RWPE1 (cell line): ENCODE results near the gene KCNQ1.

ENCODE experiments used
- CTCF ChIA-PET: fragments of 350-600 bp; sonication (Branson Sonifier 250); formaldehyde crosslinking; extraction: SDS; loops from one replicate; lab custom pipeline; 2021; lab: Yijun Ruan, JAX
- POLR2A ChIA-PET: fragments of 400-600 bp; formaldehyde crosslinking; extraction: SDS; loops from one replicate; lab custom pipeline; 2020; ENCODE audit warnings: antibody characterized with exemption; ENCODE audit not compliant: low non-redundant PET; lab: Yijun Ruan, JAX
- DNase-seq: peaks from one replicate; pipeline ENCODE4 v3.0.0; 2012; ENCODE audit warnings: low spot score
- H3K27ac ChIP-seq: fragments of 450-650 bp; 2 replicates; pipeline ENCODE4 v1.5.1; 2017
- TF ChIP-seq, protein P1 (sequence below): fragments of 450-650 bp; conservative IDR thresholded peaks from 2 replicates; pipeline ENCODE4 v1.5.1; 2017; ENCODE audit warnings: low read depth, mild to moderate bottlenecking

Gene KCNQ1

GRCh38 chr11:2670541-2671100 lies 225.8 kb downstream of the KCNQ1 start:
- POLR2A ChIA-PET, result no interaction called here
- TF ChIP-seq, protein P1, sequence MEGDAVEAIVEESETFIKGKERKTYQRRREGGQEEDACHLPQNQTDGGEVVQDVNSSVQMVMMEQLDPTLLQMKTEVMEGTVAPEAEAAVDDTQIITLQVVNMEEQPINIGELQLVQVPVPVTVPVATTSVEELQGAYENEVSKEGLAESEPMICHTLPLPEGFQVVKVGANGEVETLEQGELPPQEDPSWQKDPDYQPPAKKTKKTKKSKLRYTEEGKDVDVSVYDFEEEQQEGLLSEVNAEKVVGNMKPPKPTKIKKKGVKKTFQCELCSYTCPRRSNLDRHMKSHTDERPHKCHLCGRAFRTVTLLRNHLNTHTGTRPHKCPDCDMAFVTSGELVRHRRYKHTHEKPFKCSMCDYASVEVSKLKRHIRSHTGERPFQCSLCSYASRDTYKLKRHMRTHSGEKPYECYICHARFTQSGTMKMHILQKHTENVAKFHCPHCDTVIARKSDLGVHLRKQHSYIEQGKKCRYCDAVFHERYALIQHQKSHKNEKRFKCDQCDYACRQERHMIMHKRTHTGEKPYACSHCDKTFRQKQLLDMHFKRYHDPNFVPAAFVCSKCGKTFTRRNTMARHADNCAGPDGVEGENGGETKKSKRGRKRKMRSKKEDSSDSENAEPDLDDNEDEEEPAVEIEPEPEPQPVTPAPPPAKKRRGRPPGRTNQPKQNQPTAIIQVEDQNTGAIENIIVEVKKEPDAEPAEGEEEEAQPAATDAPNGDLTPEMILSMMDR, result no peak
- no peak overlapping the region for H3K27ac ChIP-seq
- no peak for DNase-seq
- CTCF ChIA-PET, result no interaction called here

DNA sequence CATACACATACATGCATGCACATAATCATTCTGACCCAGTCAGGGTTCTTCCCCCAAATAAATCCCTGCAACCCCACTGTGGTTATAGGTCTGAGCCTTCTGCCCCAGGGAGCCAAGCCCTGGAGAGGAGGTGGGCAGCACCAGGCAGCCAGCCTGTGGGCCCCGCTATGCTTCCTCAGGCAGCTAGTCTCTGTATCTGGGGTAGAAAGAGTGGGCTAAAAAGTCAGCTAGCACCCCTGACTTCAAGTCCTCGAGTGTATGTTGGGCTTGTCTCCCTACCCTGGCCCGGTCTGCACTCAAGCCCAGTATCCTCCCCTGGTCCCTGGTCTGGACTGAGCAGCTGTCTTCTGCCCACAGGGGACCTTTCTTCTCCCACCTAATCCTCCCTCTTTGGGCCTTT lies 226.9 kb downstream of the KCNQ1 start:
- H3K27ac ChIP-seq, result no peak overlapping the region
- ChIA-PET CTCF (interaction anchor here (0.7 kb wide), 1 partner anchor 307 kb away, joined by 3 read pairs; no protein-coding TSS in a partner anchor), POLR2A (no interaction called here)
- TF ChIP-seq, protein P1, result no peak
- no peak for DNase-seq

DNA sequence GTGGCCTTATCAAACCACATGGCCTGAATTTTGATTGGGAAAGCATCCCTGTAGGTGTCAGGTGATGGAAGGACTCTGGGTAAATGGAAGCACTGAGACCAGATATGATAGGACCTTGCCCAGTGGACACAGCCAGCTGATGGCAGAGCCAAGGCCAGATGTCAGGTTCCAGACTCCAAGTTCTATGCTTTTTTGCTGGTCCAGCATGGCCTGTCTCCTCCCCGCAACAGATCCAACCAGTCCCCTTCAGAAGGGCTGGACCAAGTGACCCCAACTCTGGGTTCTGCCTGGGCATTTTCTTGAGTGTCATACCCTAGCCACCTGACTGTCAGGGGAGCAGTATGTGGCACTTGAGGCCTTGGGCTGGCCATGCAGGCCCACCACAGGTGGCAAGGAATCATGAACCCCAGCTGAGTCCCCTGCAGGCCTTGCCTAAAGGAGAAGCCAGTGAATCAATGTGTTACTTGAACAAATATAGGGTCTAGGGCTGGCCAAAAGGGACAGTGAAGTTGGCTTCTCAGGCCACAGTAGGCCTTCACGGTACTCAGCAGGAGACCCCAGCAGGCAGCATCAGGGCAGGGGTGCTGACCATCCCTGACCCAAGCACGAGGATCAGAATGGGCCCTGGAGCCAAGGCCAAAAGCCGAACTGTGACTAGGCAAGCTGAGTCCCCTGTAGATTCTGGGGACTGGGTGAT lies 227.9 kb downstream of the KCNQ1 start:
- TF ChIP-seq, protein P1, result no peak
- ChIA-PET CTCF (interaction anchor here (0.6 kb wide), 1 partner anchor 382 kb away, joined by 3 read pairs; no protein-coding TSS in a partner anchor), POLR2A (no interaction called here)
- H3K27ac ChIP-seq, result no peak overlapping the region
- DNase-seq, result no peak

DNA sequence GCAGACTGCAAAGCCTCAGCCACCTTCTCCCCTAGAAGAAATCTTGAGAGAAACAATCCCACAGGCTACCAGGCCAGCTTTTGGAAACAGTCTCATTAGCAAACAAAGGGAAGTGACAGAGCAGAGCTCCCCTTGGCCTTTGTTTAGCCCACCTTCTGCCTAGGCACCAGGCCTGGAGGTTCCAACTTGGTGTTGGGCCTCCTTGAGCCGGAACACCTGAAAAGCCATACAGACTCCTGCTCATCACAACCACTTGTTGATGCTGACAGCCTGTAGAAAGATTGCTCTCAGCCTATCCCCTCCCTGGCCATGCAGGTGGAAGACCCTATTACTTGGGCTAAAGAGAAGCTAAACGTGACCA lies 228.4 kb downstream of the KCNQ1 start:
- TF ChIP-seq, protein P1, result no peak
- DNase-seq, result no peak
- ChIA-PET CTCF (interaction anchor here (0.6 to 1.1 kb wide), 2 partner anchors 19 to 381 kb away, joined by 3 read pairs; no protein-coding TSS in a partner anchor), POLR2A (no interaction called here)
- no peak overlapping the region for H3K27ac ChIP-seq

DNA sequence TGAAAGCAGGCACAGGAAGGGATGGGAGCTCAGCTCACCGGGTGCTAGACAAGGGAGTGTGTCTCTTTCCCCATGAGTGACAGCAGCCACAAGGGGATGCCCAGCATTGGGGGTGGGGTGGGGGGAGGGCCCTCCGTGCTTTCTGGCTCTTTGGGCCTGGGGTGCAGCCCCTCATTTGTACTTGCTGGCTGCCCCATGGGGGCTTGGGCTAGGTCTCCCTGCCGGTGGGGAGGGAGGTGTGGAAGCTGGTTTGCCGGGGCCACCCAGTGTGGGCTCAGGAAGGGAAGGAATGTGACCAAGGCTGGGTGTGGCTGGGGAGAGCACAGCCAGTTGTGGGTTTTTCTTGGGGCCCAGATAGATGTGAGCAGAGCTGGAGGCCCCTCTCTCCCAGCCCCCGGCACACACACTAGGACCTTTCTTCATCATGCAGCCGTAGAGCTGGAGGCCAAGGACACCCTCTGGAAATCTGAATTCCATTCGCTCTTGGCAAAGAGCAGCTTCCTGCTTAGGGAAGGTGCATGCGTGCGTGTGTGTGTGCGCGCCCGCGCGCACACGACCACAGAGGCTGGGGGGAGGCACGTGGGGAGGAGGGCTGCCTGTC lies 229.2 kb downstream of the KCNQ1 start:
- no peak overlapping the region for H3K27ac ChIP-seq
- ChIA-PET CTCF (interaction anchor here (0.7 to 1.1 kb wide), 2 partner anchors 18 to 443 kb away, joined by 3 read pairs; no protein-coding TSS in a partner anchor), POLR2A (no interaction called here)
- no peak for DNase-seq
- TF ChIP-seq, protein P1, result no peak

DNA sequence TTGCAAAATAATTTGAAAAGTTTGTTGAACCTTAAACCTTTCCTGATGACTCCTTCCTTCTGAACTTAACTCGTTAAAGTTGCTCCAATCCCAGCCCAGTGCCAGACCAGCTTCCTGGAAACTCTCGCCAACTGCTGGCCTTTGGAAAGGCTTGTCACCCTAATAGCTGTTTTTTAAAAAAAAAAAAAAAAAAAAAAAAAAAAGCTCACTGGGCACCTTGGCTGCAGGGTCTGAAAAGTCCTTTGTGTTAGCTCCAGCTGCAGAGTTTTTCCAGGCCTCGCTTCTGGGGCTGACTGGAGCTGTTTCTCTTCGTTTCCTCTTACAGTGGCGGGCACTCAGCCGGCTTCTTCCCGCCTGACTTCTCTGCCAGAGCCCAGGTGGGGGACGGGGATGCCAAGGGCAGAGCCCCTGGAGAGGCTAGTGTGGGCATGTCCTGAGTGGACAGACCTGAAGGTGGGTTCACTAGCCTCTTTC lies 229.9 kb downstream of the KCNQ1 start:
- ChIA-PET POLR2A (interaction anchor here (0.6 kb wide), 1 partner anchor 10 kb away, joined by 4 read pairs; no protein-coding TSS in a partner anchor), CTCF (interaction anchor here (0.7 kb wide), 1 partner anchor 442 kb away, joined by 3 read pairs; no protein-coding TSS in a partner anchor)
- TF ChIP-seq, protein P1, result no peak

More for the DNA sequence above, 229.9 kb downstream of the KCNQ1 start:
- H3K27ac ChIP-seq, result no peak overlapping the region
- DNase-seq, result no peak
